Uterus (tissue), 4 donors: Measurements from ENCODE around the gene NRBF2. TPM values are rescaled to one million over a fixed set of nuclear protein-coding genes. Genes with fewer than 3 reads are reported as not detected.

ENCODE experiments used
- DNase-seq, 2 donors: peaks; one replicate each; pipeline ENCODE4 v3.0.0-alpha.2; 2019 to 2020
- H3K27ac ChIP-seq, 2 donors: fragments of 200-600 bp; sonication (generic); 1 replicate in 1 of 2; 2 replicates in 1 of 2; pipeline ENCODE4 v1.5.1; 2016 to 2018
- H3K27me3 ChIP-seq, 2 donors: fragments of 200-600 bp; sonication (generic); one replicate each; pipeline ENCODE4 v1.5.1; 2018 to 2019; ENCODE audit warnings: control low read depth in 1 of 2
- H3K36me3 ChIP-seq, 2 donors: fragments of 200-600 bp; sonication (generic); one replicate each; pipeline ENCODE4 v1.5.1; 2019; ENCODE audit warnings: control low read depth in 1 of 2
- H3K4me1 ChIP-seq, 2 donors: fragments of 200-600 bp; sonication (generic); one replicate each; pipeline ENCODE4 v1.5.1; 2018 to 2019; ENCODE audit warnings: control low read depth in 1 of 2
- H3K4me3 ChIP-seq, 2 donors: fragments of 200-600 bp; sonication (generic); 1 replicate in 1 of 2; 2 replicates in 1 of 2; pipeline ENCODE4 v1.5.1; 2018 to 2019; ENCODE audit warnings: mild to moderate bottlenecking in 1 of 2
- H3K9me3 ChIP-seq, 2 donors: fragments of 200-600 bp; sonication (generic); one replicate each; pipeline ENCODE4 v1.5.1; 2019; ENCODE audit warnings: control low read depth in 1 of 2
- POLR2A ChIP-seq, 2 donors: fragments of 450-650 bp; IDR thresholded peaks; one replicate each; pipeline ENCODE4 v1.6.1; 2016; ENCODE audit warnings: antibody characterized with exemption in 2 of 2, mild to moderate bottlenecking in 1 of 2, moderate library complexity in 1 of 2
- intact Hi-C: fragments of 100-400 bp; cut with DNase I; formaldehyde crosslinking; loops from one replicate; pipeline ENCODE4 v1.15.1; 2023; ENCODE audit warnings: low total_unique reads
- total RNA-seq, 4 donors: library from RNA; depleted of rRNA in 3 of 4; stranded (reverse); fragments of >200 nt in 3 of 4; gene quantifications; one replicate each; pipeline versions ENCODE4 v1.1.0 to v1.2.4, GENCODE V29; 2014 to 2023
- TF ChIP-seq, protein P1 (sequence below), 4 experiments: fragments of 200-600 bp in 2 of 4; fragments of 450-650 bp in 2 of 4; sonication (generic) in 2 of 4; IDR thresholded peaks; one replicate each; pipeline ENCODE4 v1.5.1; 2016 to 2019; ENCODE audit warnings: antibody characterized with exemption in 4 of 4, mild to moderate bottlenecking in 2 of 4, moderate library complexity in 1 of 4
- donor health status: DM: yes; HTN: yes; CAD: no.

Gene NRBF2
- total RNA-seq, 4 donors from 2014 or later, result 4.1 to 20.7 (median 17.0) TPM

DNA sequence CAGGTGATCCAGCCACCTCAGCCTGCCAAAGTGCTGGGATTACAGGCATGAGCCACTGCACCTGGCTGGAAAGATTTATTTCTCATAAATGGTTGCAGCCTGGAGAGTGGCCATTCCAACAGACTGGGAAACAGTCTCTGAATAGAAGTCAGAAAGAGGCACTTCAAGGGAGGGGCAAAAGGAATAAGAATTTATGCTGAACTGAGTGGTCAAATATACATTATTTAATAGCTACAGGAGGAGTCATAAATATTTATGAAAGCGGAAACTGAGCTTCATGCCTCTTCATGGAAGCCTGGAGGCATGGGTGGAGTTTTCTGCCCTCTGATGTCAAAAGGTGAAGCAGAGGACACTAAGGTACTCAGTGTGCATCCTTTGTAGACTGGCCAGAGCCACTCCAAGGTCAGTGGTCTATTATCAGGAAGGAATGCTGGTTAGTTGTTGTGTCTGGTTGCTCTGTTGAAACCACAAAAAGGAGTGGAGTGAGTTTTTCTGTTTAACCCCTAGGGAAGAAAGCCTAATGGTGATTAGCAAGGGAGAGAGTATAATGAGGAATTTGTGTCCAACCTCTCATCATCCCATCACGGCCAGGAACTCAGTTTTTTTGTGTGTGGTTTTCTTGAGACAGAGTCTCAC, 9.3 kb upstream of the NRBF2 start:
- Histone ChIP-seq H3K4me1 (no peaks in the 10 kb centered on the region), H3K27me3 (no peaks in the 10 kb centered on the region), H3K36me3 (no peaks in the 10 kb centered on the region), H3K4me3 (no peak overlapping the region), H3K9me3 (no peaks in the 10 kb centered on the region), H3K27ac (no peak overlapping the region)
- no peak for DNase-seq
- TF ChIP-seq, protein P1, sequence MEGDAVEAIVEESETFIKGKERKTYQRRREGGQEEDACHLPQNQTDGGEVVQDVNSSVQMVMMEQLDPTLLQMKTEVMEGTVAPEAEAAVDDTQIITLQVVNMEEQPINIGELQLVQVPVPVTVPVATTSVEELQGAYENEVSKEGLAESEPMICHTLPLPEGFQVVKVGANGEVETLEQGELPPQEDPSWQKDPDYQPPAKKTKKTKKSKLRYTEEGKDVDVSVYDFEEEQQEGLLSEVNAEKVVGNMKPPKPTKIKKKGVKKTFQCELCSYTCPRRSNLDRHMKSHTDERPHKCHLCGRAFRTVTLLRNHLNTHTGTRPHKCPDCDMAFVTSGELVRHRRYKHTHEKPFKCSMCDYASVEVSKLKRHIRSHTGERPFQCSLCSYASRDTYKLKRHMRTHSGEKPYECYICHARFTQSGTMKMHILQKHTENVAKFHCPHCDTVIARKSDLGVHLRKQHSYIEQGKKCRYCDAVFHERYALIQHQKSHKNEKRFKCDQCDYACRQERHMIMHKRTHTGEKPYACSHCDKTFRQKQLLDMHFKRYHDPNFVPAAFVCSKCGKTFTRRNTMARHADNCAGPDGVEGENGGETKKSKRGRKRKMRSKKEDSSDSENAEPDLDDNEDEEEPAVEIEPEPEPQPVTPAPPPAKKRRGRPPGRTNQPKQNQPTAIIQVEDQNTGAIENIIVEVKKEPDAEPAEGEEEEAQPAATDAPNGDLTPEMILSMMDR (IDR thresholded peaks at IDR 0.05), result no peak
- TF ChIP-seq POLR2A (IDR thresholded peaks at IDR 0.05), result no peak
- intact Hi-C loops, result no loop called here

DNA sequence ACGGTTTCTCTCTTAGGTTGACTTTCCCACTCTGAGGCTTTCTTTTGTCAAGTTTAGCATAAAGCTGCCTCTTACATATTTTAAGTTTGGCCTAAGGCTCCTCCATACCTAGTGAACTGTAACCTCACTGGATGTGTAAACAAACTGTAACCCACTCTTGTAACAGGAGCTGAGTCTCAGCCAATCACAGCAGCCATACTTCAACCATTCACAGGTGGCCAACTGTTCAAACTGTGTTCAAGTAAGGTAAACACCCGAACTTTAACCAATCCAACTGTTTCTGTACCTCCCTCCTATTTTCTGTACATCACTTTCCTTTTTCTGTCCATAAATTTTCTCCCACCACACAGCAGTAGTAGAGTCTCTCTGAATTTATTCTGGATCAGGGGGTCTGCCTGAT, 7.7 kb upstream of the NRBF2 start:
- no peaks in the 10 kb centered on the region for H3K27me3 ChIP-seq
- no peak overlapping the region for H3K27ac ChIP-seq
- no peaks in the 10 kb centered on the region for H3K4me1 ChIP-seq
- H3K36me3 ChIP-seq, result no peaks in the 10 kb centered on the region
- DNase-seq, result no peak
- intact Hi-C loops, result no loop called here
- no peaks in the 10 kb centered on the region for H3K9me3 ChIP-seq
- H3K4me3 ChIP-seq, result no peak overlapping the region
- TF ChIP-seq, protein P1 (IDR thresholded peaks at IDR 0.05), result no peak
- no peak for TF ChIP-seq POLR2A (IDR thresholded peaks at IDR 0.05)

DNA sequence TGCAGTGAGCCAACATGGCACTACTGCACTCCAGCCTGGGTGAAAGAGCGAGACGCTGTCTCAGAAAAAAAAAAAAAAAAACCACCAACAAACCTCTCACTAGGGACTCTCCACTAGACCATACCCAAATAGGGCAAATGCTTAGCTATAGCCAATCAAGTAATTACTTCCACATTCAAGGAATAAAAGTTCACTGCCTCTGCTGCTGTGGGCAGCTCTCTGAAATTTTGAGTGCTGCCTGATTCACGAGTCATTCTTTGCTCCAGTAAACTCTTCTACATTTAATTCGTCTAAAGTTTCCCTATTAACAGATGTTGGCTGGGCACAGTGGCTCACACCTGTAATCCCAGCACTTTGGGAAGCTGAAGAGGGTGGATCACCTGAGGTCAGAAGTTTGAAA, 4.7 kb upstream of the NRBF2 start:
- DNase-seq, result no peak
- TF ChIP-seq, protein P1 (IDR thresholded peaks at IDR 0.05), result no peak
- TF ChIP-seq POLR2A (IDR thresholded peaks at IDR 0.05), result no peak
- intact Hi-C loops, result no loop called here
- no peaks in the 10 kb centered on the region for H3K27me3 ChIP-seq
- no peak overlapping the region for H3K27ac ChIP-seq
- no peaks in the 10 kb centered on the region for H3K9me3 ChIP-seq
- H3K4me3 ChIP-seq, result no peak overlapping the region
- H3K36me3 ChIP-seq, result no peaks in the 10 kb centered on the region
- no peaks in the 10 kb centered on the region for H3K4me1 ChIP-seq

DNA sequence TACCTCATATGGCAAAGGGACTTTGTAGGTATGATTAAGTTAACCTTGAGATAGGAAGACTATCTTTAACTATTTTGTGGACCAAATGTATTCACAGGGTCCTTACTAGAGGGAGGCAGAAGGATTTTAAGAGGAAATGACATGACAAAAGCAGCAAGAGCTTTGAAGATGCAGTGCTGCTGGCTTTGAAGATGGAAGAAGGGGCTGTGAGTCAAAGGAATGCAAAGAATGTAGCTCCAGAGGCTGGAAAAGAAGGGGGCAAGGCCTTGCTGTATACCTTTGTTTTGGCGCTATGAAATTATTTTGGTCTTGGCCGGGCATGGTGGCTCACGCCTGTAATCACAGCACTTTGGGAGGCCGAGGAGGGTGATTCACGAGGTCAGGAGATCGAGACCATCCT, 3.2 kb upstream of the NRBF2 start:
- Histone ChIP-seq H3K27me3 (no peaks in the 10 kb centered on the region), H3K4me3 (no peak overlapping the region), H3K27ac (no peak overlapping the region), H3K4me1 (peaks cover 0 to 7% of the 10 kb centered on the region in 2 donors), H3K9me3 (no peaks in the 10 kb centered on the region), H3K36me3 (no peaks in the 10 kb centered on the region)
- TF ChIP-seq POLR2A (IDR thresholded peaks at IDR 0.05), result no peak
- TF ChIP-seq, protein P1 (IDR thresholded peaks at IDR 0.05), result no peak
- DNase-seq, result no peak
- intact Hi-C loops, result no loop called here

DNA sequence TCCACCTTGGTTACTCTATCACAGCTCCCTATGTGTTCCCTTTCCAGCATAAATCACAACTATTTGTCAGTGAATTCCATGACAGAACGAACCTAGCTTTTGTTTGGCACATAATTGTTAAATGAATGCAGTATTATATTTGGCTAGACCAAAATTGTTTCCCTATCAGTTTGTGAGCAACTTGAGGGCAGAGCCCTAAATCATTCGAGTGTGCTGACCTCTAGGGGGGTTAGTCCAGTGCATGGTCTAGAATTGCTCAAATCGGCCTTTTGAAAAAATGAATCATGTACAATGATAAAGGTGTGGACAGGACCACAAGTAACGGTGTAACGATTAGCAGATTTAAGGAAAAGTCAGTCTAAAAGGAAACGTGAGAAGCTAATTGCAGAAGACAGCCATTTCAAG, 475 bp upstream of the NRBF2 start:
- no peaks in the 10 kb centered on the region for H3K36me3 ChIP-seq
- H3K4me1 ChIP-seq, result peaks cover 0 to 11% of the 10 kb centered on the region in 2 donors
- H3K9me3 ChIP-seq, result no peaks in the 10 kb centered on the region
- no peak for TF ChIP-seq POLR2A (IDR thresholded peaks at IDR 0.05)
- TF ChIP-seq, protein P1 (IDR thresholded peaks at IDR 0.05), result no peak
- DNase-seq, result no peak
- H3K4me3 ChIP-seq, result peak overlapping the region; percentile 88 to 93
- no peaks in the 10 kb centered on the region for H3K27me3 ChIP-seq
- intact Hi-C loops, result no loop called here
- H3K27ac ChIP-seq, result peak overlapping the region; percentile 85 to 87
